ENCODE results near the gene AGFG2. TPM values are rescaled to one million over a fixed set of nuclear protein-coding genes. Genes with fewer than 3 reads are reported as not detected.

Gene AGFG2
- polyA plus RNA-seq, 1 experiment, result 5.7 TPM

DNA sequence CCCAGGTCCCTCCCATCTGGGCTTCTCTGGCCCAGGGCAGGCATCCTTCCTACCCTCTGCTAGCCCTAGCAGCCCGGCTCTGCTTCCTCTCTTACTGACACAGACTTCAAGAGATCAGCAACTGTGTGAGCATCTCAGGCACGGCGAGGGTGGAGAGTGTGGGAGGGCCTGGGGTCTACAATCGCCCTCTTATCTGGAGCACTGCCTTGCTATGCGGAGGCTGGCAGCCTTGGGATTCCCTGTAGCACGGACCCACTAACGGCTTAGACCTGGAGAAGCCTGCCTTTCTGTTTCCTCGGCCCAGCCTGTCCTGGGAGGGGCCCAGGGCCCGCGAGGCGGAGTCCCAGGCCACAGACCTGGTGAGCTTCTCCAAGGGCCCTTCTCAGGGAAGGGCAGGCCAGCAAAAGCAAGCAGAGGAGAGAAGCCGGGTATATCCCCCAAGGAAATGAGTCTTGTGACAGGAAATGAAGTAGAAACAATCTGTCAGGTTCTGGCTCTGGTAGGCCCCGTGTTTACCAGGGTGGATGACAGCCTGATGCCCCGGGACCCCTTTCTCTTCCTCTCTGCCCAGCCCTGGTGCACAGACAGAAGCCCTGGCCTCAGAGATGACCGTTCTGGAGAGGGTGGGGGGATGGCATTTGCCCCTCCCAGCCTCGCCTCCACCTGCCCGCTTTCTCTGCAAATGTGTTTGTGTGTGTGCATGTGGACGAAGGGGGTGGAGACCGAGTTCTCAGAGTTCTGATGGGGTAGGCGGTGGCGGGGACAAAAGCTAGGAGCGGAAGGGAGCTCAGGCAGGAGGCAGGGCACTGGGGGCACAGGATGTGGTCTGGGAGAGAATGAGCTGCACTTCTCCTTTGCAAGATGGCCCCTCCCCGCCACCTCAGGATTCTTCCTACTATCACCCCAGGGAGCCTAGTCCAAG, 44.4 kb downstream of the AGFG2 start:
- H3K9me3 ChIP-seq (ENCODE audit: control insufficient read depth, insufficient read depth, low read length), result no peaks in the 10 kb centered on the region; the same call in 1 of the 2 replicates
- peak overlapping the region; percentile 99 for H3K4me3 ChIP-seq (ENCODE audit: low read depth, low read length)
- no peaks in the 10 kb centered on the region for H3K27me3 ChIP-seq (ENCODE audit: control insufficient read depth, insufficient read depth, low read length)
- DNase-seq (ENCODE audit: low read depth, low spot score), result no peak
- TF ChIP-seq, protein P1, sequence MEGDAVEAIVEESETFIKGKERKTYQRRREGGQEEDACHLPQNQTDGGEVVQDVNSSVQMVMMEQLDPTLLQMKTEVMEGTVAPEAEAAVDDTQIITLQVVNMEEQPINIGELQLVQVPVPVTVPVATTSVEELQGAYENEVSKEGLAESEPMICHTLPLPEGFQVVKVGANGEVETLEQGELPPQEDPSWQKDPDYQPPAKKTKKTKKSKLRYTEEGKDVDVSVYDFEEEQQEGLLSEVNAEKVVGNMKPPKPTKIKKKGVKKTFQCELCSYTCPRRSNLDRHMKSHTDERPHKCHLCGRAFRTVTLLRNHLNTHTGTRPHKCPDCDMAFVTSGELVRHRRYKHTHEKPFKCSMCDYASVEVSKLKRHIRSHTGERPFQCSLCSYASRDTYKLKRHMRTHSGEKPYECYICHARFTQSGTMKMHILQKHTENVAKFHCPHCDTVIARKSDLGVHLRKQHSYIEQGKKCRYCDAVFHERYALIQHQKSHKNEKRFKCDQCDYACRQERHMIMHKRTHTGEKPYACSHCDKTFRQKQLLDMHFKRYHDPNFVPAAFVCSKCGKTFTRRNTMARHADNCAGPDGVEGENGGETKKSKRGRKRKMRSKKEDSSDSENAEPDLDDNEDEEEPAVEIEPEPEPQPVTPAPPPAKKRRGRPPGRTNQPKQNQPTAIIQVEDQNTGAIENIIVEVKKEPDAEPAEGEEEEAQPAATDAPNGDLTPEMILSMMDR (IDR thresholded peaks at IDR 0.05; ENCODE audit: low read depth, low read length), result no peak
- H3K27ac ChIP-seq (ENCODE audit: low read depth, low read length), result peak overlapping the region; percentile 87
- POLR2A ChIA-PET, result interaction anchor here (0.6 to 5.2 kb wide), 9 partner anchors 11 to 155 kb away, joined by 3 to 68 read pairs (median 6); partner anchors contain the start of genes AGFG2, MOSPD3, PCOLCE and ZCWPW1
- CTCF ChIA-PET, result interaction anchor here (0.5 to 3.5 kb wide), 3 partner anchors 19 to 136 kb away, joined by 3 to 25 read pairs (median 3); no protein-coding TSS in a partner anchor

DNA sequence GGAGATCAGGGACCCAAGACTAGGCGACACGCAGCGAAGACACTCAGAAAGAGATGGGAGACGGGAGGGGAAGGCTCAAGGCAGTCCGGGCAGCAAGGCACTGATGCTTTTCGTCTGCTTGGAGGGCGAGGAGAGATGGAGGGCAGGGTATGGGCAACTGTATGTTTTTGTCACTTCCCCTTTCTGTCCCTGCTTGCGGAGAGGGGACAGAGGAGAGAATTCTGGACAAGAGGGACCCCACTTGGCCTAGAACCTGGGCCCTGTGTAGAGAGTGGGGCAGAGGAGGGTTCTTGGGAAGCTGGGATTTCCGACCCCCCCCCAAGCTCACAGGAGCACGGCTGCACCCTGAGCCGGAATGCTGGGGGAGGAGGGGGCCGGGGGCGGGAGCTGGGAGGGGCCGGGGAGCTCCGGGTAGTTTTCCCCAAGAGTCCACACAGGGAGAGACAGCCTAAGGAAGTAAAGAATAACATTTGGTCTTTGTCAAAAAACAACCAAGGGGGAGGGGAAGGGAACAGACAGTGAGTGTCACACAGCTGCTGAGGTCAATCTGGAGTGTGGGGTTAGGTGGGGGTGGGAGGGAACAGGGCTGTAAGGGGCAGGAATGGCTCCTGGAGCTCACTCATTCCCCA, 45.2 kb downstream of the AGFG2 start:
- Histone ChIP-seq H3K27ac (ENCODE audit: low read depth, low read length) (peak overlapping the region; percentile 87), H3K4me3 (ENCODE audit: low read depth, low read length) (peak overlapping the region; percentile 99), H3K27me3 (ENCODE audit: control insufficient read depth, insufficient read depth, low read length) (no peaks in the 10 kb centered on the region), H3K9me3 (ENCODE audit: control insufficient read depth, insufficient read depth, low read length) (no peaks in the 10 kb centered on the region; the same call in 1 of the 2 replicates)
- ChIA-PET POLR2A (interaction anchor here (0.5 to 5.2 kb wide), 16 partner anchors 11 to 602 kb away, joined by 3 to 68 read pairs (median 4); partner anchors contain the start of genes AGFG2, MOSPD3, PCOLCE and SERPINE1), CTCF (interaction anchor here (0.5 to 3.8 kb wide), 7 partner anchors 15 to 137 kb away, joined by 3 to 25 read pairs (median 8); partner anchors contain the start of genes PCOLCE and POP7)
- TF ChIP-seq, protein P1 (IDR thresholded peaks at IDR 0.05; ENCODE audit: low read depth, low read length), result no peak
- no peak for DNase-seq (ENCODE audit: low read depth, low spot score)

DNA sequence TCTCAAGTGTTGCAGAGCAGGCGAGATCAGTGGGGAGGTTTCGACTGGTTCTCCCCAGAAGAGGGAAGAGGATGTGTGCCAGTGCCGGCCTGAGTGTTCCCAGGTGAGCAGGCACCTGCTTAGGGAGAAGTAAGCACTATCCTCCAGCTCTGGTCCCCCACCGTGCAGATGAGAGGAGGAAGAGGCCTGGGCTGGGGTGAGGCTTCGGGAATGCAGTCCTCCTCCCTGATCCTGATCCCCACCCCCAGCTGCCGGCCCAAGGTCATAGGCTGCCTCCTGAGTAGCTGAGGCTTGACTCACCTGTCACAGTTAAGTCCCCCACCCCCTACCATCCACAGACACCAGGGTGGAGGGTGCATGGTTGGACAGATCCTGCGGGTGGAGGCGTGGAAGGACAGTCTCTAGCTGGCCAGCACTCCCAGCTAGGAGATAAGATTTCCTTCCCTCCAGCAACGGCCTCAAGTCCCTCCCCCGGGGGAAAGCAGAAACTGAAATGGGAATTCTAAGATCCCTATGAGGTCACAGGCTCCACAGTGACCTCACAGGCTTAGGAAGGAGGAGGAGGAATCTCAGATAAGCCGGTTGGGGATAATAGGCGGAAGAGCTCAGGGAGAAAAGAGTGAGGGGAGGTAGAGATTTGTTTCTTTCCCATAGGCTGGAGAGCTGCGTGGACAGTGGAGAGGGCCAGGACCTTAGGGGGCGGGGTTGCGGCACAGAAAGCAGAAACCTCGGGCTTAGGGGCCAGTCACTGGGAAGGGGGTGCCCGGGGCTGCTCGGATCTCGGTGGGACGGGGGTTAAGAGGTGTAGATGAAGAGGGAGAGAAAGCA, 45.9 kb downstream of the AGFG2 start:
- no peaks in the 10 kb centered on the region for H3K27me3 ChIP-seq (ENCODE audit: control insufficient read depth, insufficient read depth, low read length)
- peak overlapping the region; percentile 87 for H3K27ac ChIP-seq (ENCODE audit: low read depth, low read length)
- no peak for DNase-seq (ENCODE audit: low read depth, low spot score)
- TF ChIP-seq, protein P1 (IDR thresholded peaks at IDR 0.05; ENCODE audit: low read depth, low read length), result no peak
- peak overlapping the region; percentile 99 for H3K4me3 ChIP-seq (ENCODE audit: low read depth, low read length)
- no peaks in the 10 kb centered on the region; the same call in 1 of the 2 replicates for H3K9me3 ChIP-seq (ENCODE audit: control insufficient read depth, insufficient read depth, low read length)
- POLR2A ChIA-PET, result interaction anchor here (0.5 to 5.2 kb wide), 21 partner anchors 8 to 601 kb away, joined by 3 to 68 read pairs (median 6); partner anchors contain the start of genes AGFG2, MEPCE, MOSPD3 and PCOLCE
- CTCF ChIA-PET, result interaction anchor here (0.7 to 3.8 kb wide), 11 partner anchors 16 to 120 kb away, joined by 3 to 25 read pairs (median 8); partner anchors contain the start of genes MOSPD3, PCOLCE and POP7

DNA sequence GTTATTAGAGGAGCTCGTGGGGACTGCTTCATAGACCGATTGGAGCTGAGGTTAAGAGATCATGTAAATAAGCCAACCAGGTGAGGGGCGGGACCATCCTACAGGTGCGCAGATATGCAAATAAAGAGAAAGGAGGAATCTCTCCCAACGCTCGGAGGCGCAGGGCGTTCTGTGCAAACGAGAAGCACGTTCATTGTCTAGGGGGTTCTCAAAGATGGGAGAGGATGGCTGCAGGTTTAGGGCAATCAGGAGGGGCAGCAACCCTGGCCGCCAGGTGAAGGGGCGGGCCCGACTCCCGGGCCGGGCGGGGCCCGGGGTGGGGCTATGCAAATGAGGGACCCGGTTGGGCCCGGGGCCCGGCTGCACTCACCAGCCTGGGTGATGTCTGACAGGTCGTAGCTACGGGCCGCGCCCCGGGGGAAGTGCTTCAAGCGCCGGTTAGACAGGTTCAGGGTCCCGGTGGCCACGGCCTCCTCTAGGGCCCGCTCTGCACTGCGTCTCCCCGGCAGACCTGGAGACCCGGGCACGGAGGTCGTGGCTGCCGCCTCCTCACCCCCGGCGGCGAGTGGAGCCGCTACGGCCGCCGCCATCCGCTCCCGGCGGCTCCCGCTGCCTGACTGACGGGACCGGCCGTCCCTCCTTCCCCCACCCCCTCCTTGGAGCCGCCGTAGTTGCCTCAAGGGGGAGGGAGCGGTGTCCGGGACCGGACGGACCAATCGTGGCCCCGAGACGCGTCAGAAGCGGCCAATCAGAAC, 46.7 kb downstream of the AGFG2 start, which contains the start of gene LRCH4:
Gene LRCH4 (minus strand): TSS at position 619 of the 755 bp plus-strand sequence. CDS start 29 bp downstream, at position 590.
- TF ChIP-seq, protein P1 (IDR thresholded peaks at IDR 0.05; ENCODE audit: low read depth, low read length), result no peak
- CTCF ChIA-PET, result interaction anchor here (0.7 to 3.8 kb wide), 15 partner anchors 16 to 266 kb away, joined by 3 to 25 read pairs (median 4); partner anchors contain the start of genes MOSPD3, PCOLCE and POP7
- Histone ChIP-seq H3K4me3 (ENCODE audit: low read depth, low read length) (peak within 1 kb of the TSS; percentile 99), H3K9me3 (ENCODE audit: control insufficient read depth, insufficient read depth, low read length) (no peaks in the 10 kb centered on the region; the same call in 1 of the 2 replicates), H3K27ac (ENCODE audit: low read depth, low read length) (peak within 1 kb of the TSS; percentile 87), H3K27me3 (ENCODE audit: control insufficient read depth, insufficient read depth, low read length) (no peaks in the 10 kb centered on the region)
- DNase-seq (ENCODE audit: low read depth, low spot score), result no peak
- POLR2A ChIA-PET, result interaction anchor here (0.5 to 5.2 kb wide), 40 partner anchors 9 to 304 kb away, joined by 3 to 68 read pairs (median 5); partner anchors contain the start of genes AGFG2, MEPCE, MOSPD3 and PCOLCE
